Stimulated activated naive CD4-positive, alpha-beta T cell treated with Interleukin-2 at 50 U/mL for 16 hours (primary cell): Measurements from ENCODE around the gene PLCXD3.
"Not testable (repeated sequence)": the region's sequence is repeated elsewhere in the genome, so short reads cannot be mapped to it uniquely, and the experiment has no call there.

ENCODE experiments used
- DNase-seq: peaks from one replicate; lab custom pipeline; 2025; lab: John Stamatoyannopoulos, UW

The PLCXD3 gene

GRCh38 chr5:41347569-41347968 is 162.8 kb downstream of the PLCXD3 start:
- no peak for DNase-seq

GRCh38 chr5:41346609-41347008 is 163.8 kb downstream of the PLCXD3 start:
- no peak for DNase-seq

GRCh38 chr5:41345295-41345694 is 165.1 kb downstream of the PLCXD3 start:
- no peak for DNase-seq

- DNase-seq: no peak
These were observed 171.1 kb downstream of the PLCXD3 start for GRCh38 chr5:41339339-41339738.

GRCh38 chr5:41338136-41338675 is 172.2 kb downstream of the PLCXD3 start:
- no peak for DNase-seq

GRCh38 chr5:41337724-41338123 is 172.7 kb downstream of the PLCXD3 start:
- DNase-seq: no peak

GRCh38 chr5:41337216-41337615 is 173.2 kb downstream of the PLCXD3 start:
- no peak for DNase-seq

- no peak for DNase-seq
These were observed 173.9 kb downstream of the PLCXD3 start for GRCh38 chr5:41336471-41336870.

GRCh38 chr5:41335596-41336181 is 174.7 kb downstream of the PLCXD3 start:
- DNase-seq: no peak

GRCh38 chr5:41334758-41335157 is 175.6 kb downstream of the PLCXD3 start:
- DNase-seq: no peak

- no peak for DNase-seq
These were observed 176.2 kb downstream of the PLCXD3 start for GRCh38 chr5:41334221-41334620.

- no peak for DNase-seq
These were observed 185.3 kb downstream of the PLCXD3 start for GRCh38 chr5:41325074-41325473.

GRCh38 chr5:41322826-41323225 is 187.6 kb downstream of the PLCXD3 start:
- DNase-seq: not testable (repeated sequence)

- DNase-seq: no peak
These were observed 197.8 kb downstream of the PLCXD3 start for GRCh38 chr5:41312478-41313060.

- DNase-seq: no peak
These were observed 198.3 kb downstream of the PLCXD3 start for GRCh38 chr5:41312066-41312465.

- DNase-seq: no peak
These were observed 201.1 kb downstream of the PLCXD3 start for GRCh38 chr5:41309275-41309674.

- DNase-seq: no peak
These were observed 204.4 kb downstream of the PLCXD3 start for GRCh38 chr5:41306005-41306404.

GRCh38 chr5:41305056-41305455 is 205.3 kb downstream of the PLCXD3 start:
- no peak for DNase-seq

GRCh38 chr5:41296066-41296465 is 214.3 kb downstream of the PLCXD3 start:
- DNase-seq: no peak

GRCh38 chr5:41291323-41291722 is 219.1 kb downstream of the PLCXD3 start:
- no peak for DNase-seq

GRCh38 chr5:41290810-41291209 is 219.6 kb downstream of the PLCXD3 start:
- DNase-seq: no peak

GRCh38 chr5:41289970-41290464 is 220.4 kb downstream of the PLCXD3 start:
- DNase-seq: no peak

GRCh38 chr5:41286696-41287095 is 223.7 kb downstream of the PLCXD3 start:
- DNase-seq: no peak

GRCh38 chr5:41286165-41286564 is 224.2 kb downstream of the PLCXD3 start:
- no peak for DNase-seq
